Measurements from ENCODE around the gene CLDN7. TPM values are rescaled to one million over a fixed set of nuclear protein-coding genes. Genes with fewer than 3 reads are reported as not detected.

CLDN7 gene
- total RNA-seq, 1 experiment from 2014 or later: not detected

GRCh38 chr17:7228920-7229319 lies 33.4 kb downstream of the CLDN7 start:
- no peak for DNase-seq (ENCODE audit: low read depth)
- in situ Hi-C loops (cut with HindIII; ENCODE audit: low pct_unique_long_range_greater_than_20kb, low sequenced_read_pairs): no loop called here

- in situ Hi-C loops (cut with HindIII; ENCODE audit: low pct_unique_long_range_greater_than_20kb, low sequenced_read_pairs): no loop called here
- no peak for DNase-seq (ENCODE audit: low read depth)
Observed at GRCh38 chr17:7226721-7227710, 35.3 kb downstream of the CLDN7 start.

- in situ Hi-C loops (cut with HindIII; ENCODE audit: low pct_unique_long_range_greater_than_20kb, low sequenced_read_pairs): no loop called here
- DNase-seq (ENCODE audit: low read depth): no peak
Observed at GRCh38 chr17:7225711-7226331, 36.5 kb downstream of the CLDN7 start.

- in situ Hi-C loops (cut with HindIII; ENCODE audit: low pct_unique_long_range_greater_than_20kb, low sequenced_read_pairs): no loop called here
- DNase-seq (ENCODE audit: low read depth): no peak
Observed at GRCh38 chr17:7224661-7225111, 37.6 kb downstream of the CLDN7 start.

GRCh38 chr17:7224110-7224509 lies 38.2 kb downstream of the CLDN7 start:
- no peak for DNase-seq (ENCODE audit: low read depth)
- in situ Hi-C loops (cut with HindIII; ENCODE audit: low pct_unique_long_range_greater_than_20kb, low sequenced_read_pairs): no loop called here

- in situ Hi-C loops (cut with HindIII; ENCODE audit: low pct_unique_long_range_greater_than_20kb, low sequenced_read_pairs): no loop called here
- no peak for DNase-seq (ENCODE audit: low read depth)
Observed at GRCh38 chr17:7223375-7223774, 38.9 kb downstream of the CLDN7 start.

- no peak for DNase-seq (ENCODE audit: low read depth)
- in situ Hi-C loops (cut with HindIII; ENCODE audit: low pct_unique_long_range_greater_than_20kb, low sequenced_read_pairs): no loop called here
Observed at GRCh38 chr17:7222972-7223292, 39.3 kb downstream of the CLDN7 start.

- in situ Hi-C loops (cut with HindIII; ENCODE audit: low pct_unique_long_range_greater_than_20kb, low sequenced_read_pairs): no loop called here
- DNase-seq (ENCODE audit: low read depth): no peak
Observed at GRCh38 chr17:7222093-7222971, 39.9 kb downstream of the CLDN7 start.

GRCh38 chr17:7221278-7222092 lies 40.8 kb downstream of the CLDN7 start:
- in situ Hi-C loops (cut with HindIII; ENCODE audit: low pct_unique_long_range_greater_than_20kb, low sequenced_read_pairs): no loop called here
- DNase-seq (ENCODE audit: low read depth): no peak

GRCh38 chr17:7220593-7221277 lies 41.5 kb downstream of the CLDN7 start:
- no peak for DNase-seq (ENCODE audit: low read depth)
- in situ Hi-C loops (cut with HindIII; ENCODE audit: low pct_unique_long_range_greater_than_20kb, low sequenced_read_pairs): no loop called here

- in situ Hi-C loops (cut with HindIII; ENCODE audit: low pct_unique_long_range_greater_than_20kb, low sequenced_read_pairs): no loop called here
- peak; percentile 83 for DNase-seq (ENCODE audit: low read depth)
Observed at GRCh38 chr17:7219812-7220592, 42.3 kb downstream of the CLDN7 start, which contains the start of the genes ACADVL and DLG4. Gene ACADVL, plus strand, starts transcription at chr17:7219938. Its CDS starts 47 bp downstream, at chr17:7219985. Gene DLG4, minus strand, starts transcription at chr17:7219836.

- no peak for DNase-seq (ENCODE audit: low read depth)
- in situ Hi-C loops (cut with HindIII; ENCODE audit: low pct_unique_long_range_greater_than_20kb, low sequenced_read_pairs): no loop called here
Observed at GRCh38 chr17:7219229-7219811, 43.0 kb downstream of the CLDN7 start.

GRCh38 chr17:7218758-7219157 lies 43.5 kb downstream of the CLDN7 start:
- DNase-seq (ENCODE audit: low read depth): no peak
- in situ Hi-C loops (cut with HindIII; ENCODE audit: low pct_unique_long_range_greater_than_20kb, low sequenced_read_pairs): no loop called here

GRCh38 chr17:7218166-7218565 lies 44.1 kb downstream of the CLDN7 start:
- no peak for DNase-seq (ENCODE audit: low read depth)
- in situ Hi-C loops (cut with HindIII; ENCODE audit: low pct_unique_long_range_greater_than_20kb, low sequenced_read_pairs): no loop called here

- DNase-seq (ENCODE audit: low read depth): no peak
- in situ Hi-C loops (cut with HindIII; ENCODE audit: low pct_unique_long_range_greater_than_20kb, low sequenced_read_pairs): no loop called here
Observed at GRCh38 chr17:7217113-7217987, 44.9 kb downstream of the CLDN7 start.
